ENCODE results near the gene CCP110.
A peak's percentile ranks its signal among the peaks of the same experiment; 100 is the strongest.

DNA sequence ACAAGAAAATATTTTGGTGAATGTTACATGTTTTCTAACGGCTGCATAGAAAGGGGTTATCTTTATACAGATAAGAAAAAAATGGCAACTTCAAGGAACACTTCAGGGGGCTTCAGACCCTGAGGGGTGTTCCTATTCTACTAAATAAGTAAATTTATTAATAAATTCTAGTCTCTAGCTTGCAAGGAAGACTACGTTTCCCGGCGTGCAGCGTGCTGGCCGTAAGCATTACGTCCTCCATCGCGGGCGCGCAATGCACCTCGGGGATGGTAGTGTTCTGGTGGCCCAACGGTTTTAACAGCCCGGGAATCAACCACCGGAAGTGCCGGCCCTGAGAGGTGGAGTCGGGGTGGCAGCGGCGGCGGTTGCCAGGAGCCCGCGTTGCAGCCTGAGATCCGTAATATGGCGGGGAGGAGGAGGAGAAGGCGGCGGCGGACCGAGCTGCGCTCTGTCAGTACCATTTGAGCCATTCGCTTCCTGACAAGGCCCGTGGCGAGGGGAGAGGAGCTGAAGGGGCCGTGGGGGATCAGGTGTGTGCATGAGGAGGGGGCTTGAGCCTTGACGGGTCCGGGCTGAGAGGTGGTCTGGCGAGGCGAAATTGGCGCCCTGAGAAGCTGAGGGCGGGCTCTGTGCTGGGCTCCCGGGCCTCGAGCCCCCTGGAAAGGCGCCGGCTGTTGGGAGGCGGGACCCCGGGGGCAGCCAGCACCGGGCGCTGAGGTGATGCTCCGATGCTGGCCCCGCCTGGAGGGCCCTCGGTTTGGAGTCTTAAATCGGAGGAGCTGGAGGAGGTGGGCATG, at the start of gene CCP110:
- TF ChIP-seq CTCF (IDR thresholded peaks at IDR 0.05) = no peak
- peak; percentile 34 to 57 for TF ChIP-seq POLR2A (IDR thresholded peaks at IDR 0.05)

Data from Peyer's patch (tissue), 4 donors.